H9 (cell line): ENCODE results near the gene SPDYE4. TPM values are rescaled to one million over a fixed set of nuclear protein-coding genes. Genes with fewer than 3 reads are reported as not detected.

Experiments
- DNase-seq: peaks from one replicate; pipeline ENCODE4 v3.0.0-alpha.2; 2017
- H2AFZ ChIP-seq: one replicate; pipeline ENCODE4 v1.6.1; 2013; ENCODE audit warnings: mild to moderate bottlenecking, low read length, control low read depth, moderate library complexity
- H2AK5ac ChIP-seq: 2 replicates; pipeline ENCODE4 v1.6.1; 2013; ENCODE audit warnings: low read length, control low read depth, mixed read lengths; ENCODE audit not compliant: insufficient read length
- H2BK120ac ChIP-seq: one replicate; pipeline ENCODE4 v1.6.1; 2013; ENCODE audit warnings: low read depth, mild to moderate bottlenecking, low read length, control low read depth, inconsistent platforms; ENCODE audit not compliant: poor library complexity, severe bottlenecking
- H2BK12ac ChIP-seq: 2 replicates; pipeline ENCODE4 v1.6.1; 2013; ENCODE audit warnings: low read length, control low read depth, mixed read lengths, low read depth; ENCODE audit not compliant: insufficient read length
- H2BK15ac ChIP-seq: 2 replicates; pipeline ENCODE4 v1.6.1; 2013; ENCODE audit warnings: low read depth, low read length, control low read depth
- H2BK20ac ChIP-seq: one replicate; pipeline ENCODE4 v1.6.1; 2013; ENCODE audit warnings: low read depth, mild to moderate bottlenecking, low read length, control low read depth, inconsistent platforms; ENCODE audit not compliant: poor library complexity, severe bottlenecking
- H2BK5ac ChIP-seq: 2 replicates; pipeline ENCODE4 v1.6.1; 2013; ENCODE audit warnings: low read length, control low read depth, mixed read lengths; ENCODE audit not compliant: insufficient read length
- H3K14ac ChIP-seq: 2 replicates; pipeline ENCODE4 v1.6.1; 2013; ENCODE audit warnings: low read length, control low read depth; ENCODE audit not compliant: insufficient read depth
- H3K18ac ChIP-seq: 2 replicates; pipeline ENCODE4 v1.6.1; 2013; ENCODE audit warnings: low read depth, mild to moderate bottlenecking, mixed read lengths, low read length, control low read depth; ENCODE audit not compliant: insufficient read length
- H3K23ac ChIP-seq: 2 replicates; pipeline ENCODE4 v1.6.1; 2013; ENCODE audit warnings: low read length, control low read depth, mixed read lengths, low read depth; ENCODE audit not compliant: insufficient read length
- H3K23me2 ChIP-seq: 2 replicates; pipeline ENCODE4 v1.6.1; 2013; ENCODE audit warnings: low read depth, mild to moderate bottlenecking, mixed read lengths, low read length, control low read depth; ENCODE audit not compliant: insufficient read length, poor library complexity, severe bottlenecking
- H3K27ac ChIP-seq: 2 replicates; pipeline ENCODE4 v1.5.1; 2013; ENCODE audit warnings: low read length, control low read depth, mixed read lengths, low read depth; ENCODE audit not compliant: insufficient read length
- H3K27me3 ChIP-seq: 2 replicates; pipeline ENCODE4 v1.6.1; 2013; ENCODE audit warnings: low read length, control low read depth, inconsistent platforms; ENCODE audit not compliant: insufficient read depth
- H3K4ac ChIP-seq: 2 replicates; pipeline ENCODE4 v1.6.1; 2013; ENCODE audit warnings: low read depth, mild to moderate bottlenecking, control low read depth, inconsistent platforms, low read length, moderate library complexity
- H3K4me1 ChIP-seq: 2 replicates; pipeline ENCODE4 v1.6.1; 2013; ENCODE audit warnings: low read length, control low read depth, inconsistent platforms; ENCODE audit not compliant: insufficient read depth
- H3K4me2 ChIP-seq: 2 replicates; pipeline ENCODE4 v1.6.1; 2013; ENCODE audit warnings: low read length, control low read depth, mixed read lengths; ENCODE audit not compliant: insufficient read length, insufficient read depth
- H3K56ac ChIP-seq: 2 replicates; pipeline ENCODE4 v1.6.1; 2013; ENCODE audit warnings: low read depth, mild to moderate bottlenecking, mixed read lengths, low read length, control low read depth; ENCODE audit not compliant: insufficient read length
- H3K79me1 ChIP-seq: 2 replicates; pipeline ENCODE4 v1.6.1; 2013; ENCODE audit warnings: low read depth, mild to moderate bottlenecking, moderate library complexity, low read length, control low read depth, inconsistent platforms; ENCODE audit not compliant: insufficient read depth, poor library complexity, severe bottlenecking
- H3K79me2 ChIP-seq: 2 replicates; pipeline ENCODE4 v1.6.1; 2013; ENCODE audit warnings: low read length, control low read depth, inconsistent platforms; ENCODE audit not compliant: insufficient read depth
- H3K9ac ChIP-seq: 2 replicates; pipeline ENCODE4 v1.6.1; 2013; ENCODE audit warnings: low read length, control low read depth, mixed read lengths; ENCODE audit not compliant: insufficient read length; ENCODE audit errors: extremely low read depth
- H3K9me3 ChIP-seq: one replicate; pipeline ENCODE4 v1.6.1; 2013; ENCODE audit warnings: low read depth, low read length, inconsistent platforms; ENCODE audit not compliant: control insufficient read depth
- H3T11ph ChIP-seq: one replicate; pipeline ENCODE4 v1.6.1; 2013; ENCODE audit warnings: mild to moderate bottlenecking, low read length, control low read depth, inconsistent platforms
- H4K20me1 ChIP-seq: one replicate; pipeline ENCODE4 v1.6.1; 2013; ENCODE audit not compliant: control insufficient read depth, insufficient read length, insufficient read depth
- H4K5ac ChIP-seq: 2 replicates; pipeline ENCODE4 v1.6.1; 2013; ENCODE audit warnings: low read depth, mild to moderate bottlenecking, mixed read lengths, low read length, control low read depth; ENCODE audit not compliant: insufficient read length
- H4K8ac ChIP-seq: replicated peaks from 2 replicates; pipeline ENCODE4 v1.6.1; 2013; ENCODE audit warnings: low read length, control low read depth, mixed read lengths, low read depth; ENCODE audit not compliant: insufficient read length
- H4K91ac ChIP-seq: 2 replicates; pipeline ENCODE4 v1.6.1; 2013; ENCODE audit warnings: low read depth, mild to moderate bottlenecking, moderate library complexity, mixed read lengths, low read length, control low read depth; ENCODE audit not compliant: insufficient read length
- H3K27ac Mint-ChIP-seq, 3 experiments: 2 replicates in 2 of 3; 3 replicates in 1 of 3; pipeline ENCODE4 v1.8.0; 2020 to 2021; ENCODE audit warnings: mixed read lengths in 3 of 3, mild to moderate bottlenecking in 1 of 3, moderate library complexity in 1 of 3
- H3K27me3 Mint-ChIP-seq: 2 replicates; pipeline ENCODE4 v1.8.0; 2021; ENCODE audit warnings: low read depth, mild to moderate bottlenecking, moderate library complexity, mixed read lengths
- H3K36me3 Mint-ChIP-seq, 3 experiments: 2 replicates in 2 of 3; 3 replicates in 1 of 3; pipeline ENCODE4 v1.8.0; 2020 to 2021; ENCODE audit warnings: low read depth in 3 of 3, mixed read lengths in 3 of 3; ENCODE audit not compliant: insufficient read depth in 1 of 3
- H3K4me1 Mint-ChIP-seq, 2 experiments: 2 replicates each; pipeline ENCODE4 v1.8.0; 2020; ENCODE audit warnings: mixed read lengths in 2 of 2
- H3K4me3 Mint-ChIP-seq, 2 experiments: 2 replicates in 1 of 2; 3 replicates in 1 of 2; pipeline ENCODE4 v1.8.0; 2020 to 2021; ENCODE audit warnings: mild to moderate bottlenecking in 2 of 2, mixed read lengths in 2 of 2, moderate library complexity in 1 of 2
- H3K9me3 Mint-ChIP-seq, 2 experiments: 2 replicates in 1 of 2; 3 replicates in 1 of 2; pipeline ENCODE4 v1.8.0; 2020; ENCODE audit warnings: mild to moderate bottlenecking in 2 of 2, mixed read lengths in 2 of 2, moderate library complexity in 1 of 2
- WGBS: extraction: QIAGEN DNeasy Blood & Tissue Kit; methylation state at CpG from one replicate; pipeline ENCODE4 v1.1.7; 2013; ENCODE audit warnings: missing lambda C conversion rate, low lambda C conversion rate, mixed read lengths; ENCODE audit not compliant: insufficient read length; ENCODE audit errors: extremely low coverage; 5-methylcytosine and 5-hydroxymethylcytosine counted together
- total RNA-seq: library from RNA; stranded (reverse); gene quantifications from 2 replicates; pipeline ENCODE4 v1.2.1, GENCODE V29; 2021
- TF ChIP-seq, protein P1 (sequence below): fragments of 200-600 bp; sonication (generic); conservative IDR thresholded peaks from 3 replicates; pipeline ENCODE4 v1.8.0; 2021; ENCODE audit warnings: antibody characterized with exemption, mild to moderate bottlenecking

Gene SPDYE4
- total RNA-seq, 1 experiment from 2014 or later, result not detected

DNA sequence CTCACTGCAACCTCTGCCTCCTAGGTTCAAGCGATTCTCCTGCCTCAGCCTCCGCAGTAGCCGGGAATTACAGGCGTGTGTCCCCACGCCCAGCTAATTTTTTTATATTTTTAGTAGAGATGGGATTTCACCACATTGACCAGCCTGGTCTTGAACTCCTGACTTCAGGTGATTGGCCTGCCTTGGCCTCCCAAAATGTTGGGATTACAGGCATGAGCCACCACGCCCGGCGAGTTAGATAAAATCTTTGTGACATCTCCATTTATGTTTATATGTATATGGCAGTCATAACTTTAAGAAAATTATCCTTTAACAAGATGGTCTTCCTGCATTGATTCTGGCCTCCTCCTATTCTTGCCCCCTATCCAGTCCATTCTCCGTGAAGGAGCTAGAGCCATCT lies 37.8 kb downstream of the SPDYE4 start:
- no peak overlapping the region for H3K14ac ChIP-seq
- H3K9me3 ChIP-seq, result no peaks in the 10 kb centered on the region
- no peak overlapping the region for H2BK15ac ChIP-seq
- Mint-ChIP-seq H3K4me1 (peaks cover 3 to 4% of the 10 kb centered on the region in 2 experiments), H3K4me3 (no peak overlapping the region), H3K27me3 (peaks cover 5% of the 10 kb centered on the region), H3K27ac (no peak overlapping the region), H3K36me3 (no peaks in the 10 kb centered on the region; a peak in 1 of 7 replicates), H3K9me3 (no peaks in the 10 kb centered on the region; a peak in 1 of 5 replicates)
- no peak overlapping the region for H2AFZ ChIP-seq
- H3K23ac ChIP-seq, result no peak overlapping the region
- H3K18ac ChIP-seq, result no peak overlapping the region
- DNase-seq, result no peak
- no peak overlapping the region for H2AK5ac ChIP-seq
- no peaks in the 10 kb centered on the region for H4K20me1 ChIP-seq
- no peaks in the 10 kb centered on the region for H3K79me2 ChIP-seq
- H4K8ac ChIP-seq, result no peak overlapping the region
- no peak overlapping the region for H2BK120ac ChIP-seq
- H3T11ph ChIP-seq, result no peak overlapping the region
- no peak overlapping the region for H3K4me2 ChIP-seq
- no peaks in the 10 kb centered on the region for H3K27me3 ChIP-seq
- H3K4ac ChIP-seq, result no peak overlapping the region
- no peak overlapping the region for H2BK5ac ChIP-seq
- TF ChIP-seq, protein P1, sequence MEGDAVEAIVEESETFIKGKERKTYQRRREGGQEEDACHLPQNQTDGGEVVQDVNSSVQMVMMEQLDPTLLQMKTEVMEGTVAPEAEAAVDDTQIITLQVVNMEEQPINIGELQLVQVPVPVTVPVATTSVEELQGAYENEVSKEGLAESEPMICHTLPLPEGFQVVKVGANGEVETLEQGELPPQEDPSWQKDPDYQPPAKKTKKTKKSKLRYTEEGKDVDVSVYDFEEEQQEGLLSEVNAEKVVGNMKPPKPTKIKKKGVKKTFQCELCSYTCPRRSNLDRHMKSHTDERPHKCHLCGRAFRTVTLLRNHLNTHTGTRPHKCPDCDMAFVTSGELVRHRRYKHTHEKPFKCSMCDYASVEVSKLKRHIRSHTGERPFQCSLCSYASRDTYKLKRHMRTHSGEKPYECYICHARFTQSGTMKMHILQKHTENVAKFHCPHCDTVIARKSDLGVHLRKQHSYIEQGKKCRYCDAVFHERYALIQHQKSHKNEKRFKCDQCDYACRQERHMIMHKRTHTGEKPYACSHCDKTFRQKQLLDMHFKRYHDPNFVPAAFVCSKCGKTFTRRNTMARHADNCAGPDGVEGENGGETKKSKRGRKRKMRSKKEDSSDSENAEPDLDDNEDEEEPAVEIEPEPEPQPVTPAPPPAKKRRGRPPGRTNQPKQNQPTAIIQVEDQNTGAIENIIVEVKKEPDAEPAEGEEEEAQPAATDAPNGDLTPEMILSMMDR, result no peak
- H3K9ac ChIP-seq, result no peak overlapping the region
- no peak overlapping the region for H3K27ac ChIP-seq
- H3K56ac ChIP-seq, result no peak overlapping the region
- H2BK20ac ChIP-seq, result no peak overlapping the region
- H3K23me2 ChIP-seq, result no peaks in the 10 kb centered on the region
- no CpG with 5 or more reads among the region's 9 CpGs for WGBS
- H3K79me1 ChIP-seq, result no peaks in the 10 kb centered on the region
- no peak overlapping the region for H2BK12ac ChIP-seq
- H4K5ac ChIP-seq, result no peak overlapping the region
- no peak overlapping the region for H4K91ac ChIP-seq
- no peaks in the 10 kb centered on the region for H3K4me1 ChIP-seq
